GM18517 (cell line): ENCODE results near the gene TOLLIP.

Source experiments
- ATAC-seq: cut with Tn5 transposase; IDR thresholded peaks from one replicate; pipeline ENCODE4 v1.9.1; 2021; ENCODE audit warnings: mild to moderate bottlenecking, moderate library complexity; ENCODE audit not compliant: unreplicated experiment

TOLLIP gene

DNA sequence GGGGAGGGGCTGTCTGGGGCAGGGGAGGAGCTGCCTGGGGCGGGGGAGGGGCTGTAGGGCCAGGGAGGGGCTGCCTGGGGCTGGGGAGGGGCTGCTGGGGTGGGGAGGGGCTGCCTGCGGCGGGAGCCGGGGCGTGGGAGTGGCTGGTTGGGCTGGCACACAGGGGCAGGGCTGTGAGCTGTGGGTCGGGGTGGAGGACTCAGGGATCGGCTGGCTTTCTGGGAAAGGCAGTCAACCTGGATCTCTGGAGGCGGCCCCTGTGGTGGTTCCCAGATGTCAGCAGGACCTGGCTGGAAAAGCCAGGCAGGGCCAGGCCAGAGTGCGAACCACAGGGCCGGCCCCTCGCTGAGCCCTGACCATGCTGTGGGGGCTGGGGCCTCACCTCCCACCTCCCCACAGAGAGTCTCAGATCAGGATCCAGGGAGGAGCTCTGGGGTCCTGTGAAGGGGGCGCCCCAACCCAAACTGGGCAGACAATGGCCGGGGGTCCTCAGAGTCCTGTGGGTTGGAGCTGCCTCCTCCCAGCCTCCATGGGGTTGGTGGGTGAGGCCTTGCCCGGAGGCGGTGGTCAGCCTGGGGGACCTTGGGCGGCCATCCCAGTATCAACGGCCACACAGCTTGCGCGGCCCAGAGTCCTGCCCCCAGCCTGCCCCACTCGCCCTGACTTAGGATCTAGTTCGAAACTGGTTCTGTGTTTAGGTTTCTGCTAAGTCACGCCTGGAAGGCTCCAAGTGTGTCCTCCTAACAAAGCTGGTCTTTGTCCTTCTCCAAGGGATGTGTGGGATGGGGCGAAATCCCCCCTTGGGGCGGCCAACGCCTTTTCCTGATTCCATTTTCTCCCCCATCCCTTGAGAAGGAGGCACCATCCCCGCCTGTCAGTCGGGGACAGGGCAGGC lies 84.7 kb downstream of the TOLLIP start:
- ATAC-seq, result no peak
